HepG2 (cell line): Measurements from ENCODE around the gene CSNK1G1. TPM values are rescaled to one million over a fixed set of nuclear protein-coding genes. Genes with fewer than 3 reads are reported as not detected.
A peak's percentile ranks its signal among the peaks of the same experiment; 100 is the strongest.

ENCODE experiments used
- EP300 ChIP-seq, 3 experiments: sonication (generic) in 1 of 3; formaldehyde crosslinking in 1 of 3; IDR thresholded peaks; 2 replicates each; pipeline versions ENCODE4 v1.5.1 to v1.6.1; 2011 to 2020; ENCODE audit warnings: low read depth in 2 of 3, low read length in 2 of 3, borderline replicate concordance in 1 of 3, improper control_type of control experiment in 1 of 3, mild to moderate bottlenecking in 1 of 3, missing genetic modification reagents in 1 of 3, moderate library complexity in 1 of 3
- GATAD2A ChIP-seq: IDR thresholded peaks from 2 replicates; pipeline ENCODE4 v1.6.1; 2016
- KLF13 ChIP-seq: sonication (generic); formaldehyde crosslinking; IDR thresholded peaks from 2 replicates; pipeline ENCODE4 v1.4.0; 2020; ENCODE audit warnings: mild to moderate bottlenecking, missing genetic modification reagents
- MYPOP ChIP-seq: sonication (generic); formaldehyde crosslinking; IDR thresholded peaks from 2 replicates; pipeline ENCODE4 v1.8.1; 2023; ENCODE audit warnings: mild to moderate bottlenecking, moderate library complexity, missing genetic modification reagents
- PRMT3 ChIP-seq: sonication (generic); formaldehyde crosslinking; IDR thresholded peaks from 2 replicates; pipeline ENCODE4 v1.8.1; 2022; ENCODE audit warnings: low read depth, mild to moderate bottlenecking, moderate library complexity, missing genetic modification reagents, borderline replicate concordance
- REXO4 ChIP-seq: sonication (generic); formaldehyde crosslinking; IDR thresholded peaks from 2 replicates; pipeline ENCODE4 v1.8.0; 2022; ENCODE audit warnings: missing genetic modification reagents, mild to moderate bottlenecking, borderline replicate concordance
- SP2 ChIP-seq: sonication (generic); formaldehyde crosslinking; IDR thresholded peaks from 2 replicates; pipeline ENCODE4 v1.5.1; 2020; ENCODE audit warnings: mild to moderate bottlenecking, missing genetic modification reagents
- SSRP1 ChIP-seq: IDR thresholded peaks from 2 replicates; pipeline ENCODE4 v1.6.1; 2016; ENCODE audit warnings: control low read depth
- TMF1 ChIP-seq: sonication (generic); formaldehyde crosslinking; IDR thresholded peaks from 2 replicates; pipeline ENCODE4 v1.8.1; 2022; ENCODE audit warnings: low read depth, missing genetic modification reagents
- TRAFD1 ChIP-seq: sonication (generic); formaldehyde crosslinking; IDR thresholded peaks from 2 replicates; pipeline ENCODE4 v1.5.1; 2020; ENCODE audit warnings: missing genetic modification reagents, mild to moderate bottlenecking, borderline replicate concordance
- YY1 ChIP-seq: IDR thresholded peaks from 2 replicates; pipeline ENCODE4 v1.6.1; 2011; ENCODE audit warnings: low read length, low read depth, moderate library complexity, mild to moderate bottlenecking; ENCODE audit not compliant: insufficient read depth, insufficient replicate concordance
- ZBTB3 ChIP-seq: sonication (generic); formaldehyde crosslinking; IDR thresholded peaks from 2 replicates; pipeline ENCODE4 v1.4.0; 2020; ENCODE audit warnings: low read depth, mild to moderate bottlenecking, moderate library complexity, missing genetic modification reagents, borderline replicate concordance
- ZNF251 ChIP-seq: sonication (generic); formaldehyde crosslinking; IDR thresholded peaks from 2 replicates; pipeline ENCODE4 v1.9.0; 2021; ENCODE audit warnings: mild to moderate bottlenecking, missing genetic modification reagents
- polyA plus RNA-seq, 8 experiments: library from polyadenylated mRNA; depleted of rRNA in 3 of 8; stranded (reverse) in 7 of 8; unstranded in 1 of 8; fragments of >200 nt; fragmentation: Illumina TruSeq in 4 of 8; extraction: Trizol in 4 of 8; gene quantifications; 2 replicates each; pipeline versions ENCODE4 v1.2.1 to v1.2.3, GENCODE V29; 2011 to 2016; ENCODE audit warnings: low read depth in 4 of 8, missing spikeins in 1 of 8, mixed read lengths in 1 of 8; ENCODE audit not compliant: insufficient read depth in 1 of 8
- total RNA-seq, 5 experiments: library from RNA; depleted of rRNA; stranded (reverse); fragments of >200 nt; fragmentation: Illumina TruSeq; extraction: Trizol; gene quantifications; 2 replicates each; pipeline ENCODE4 v1.2.3, GENCODE V29; 2016; ENCODE audit warnings: low read depth in 1 of 5
- TF ChIP-seq, protein P1 (sequence below), 2 experiments: fragments of 450-650 bp in 1 of 2; sonication (generic) in 1 of 2; formaldehyde crosslinking in 1 of 2; IDR thresholded peaks; 2 replicates each; pipeline versions ENCODE4 v1.6.1 to v1.8.0; 2016 to 2022; ENCODE audit warnings: antibody characterized with exemption in 1 of 2, mild to moderate bottlenecking in 1 of 2, missing genetic modification reagents in 1 of 2

CSNK1G1 gene
- total and polyA plus RNA-seq, 2 of the 13 experiments (the other 11 are each of a cell fraction or from before 2014, with no cell fraction given), result 8.5 to 12.6 TPM

GRCh38 chr15:64355944-64356709 is at the start of gene CSNK1G1 (continued):
- TF ChIP-seq, protein P1, sequence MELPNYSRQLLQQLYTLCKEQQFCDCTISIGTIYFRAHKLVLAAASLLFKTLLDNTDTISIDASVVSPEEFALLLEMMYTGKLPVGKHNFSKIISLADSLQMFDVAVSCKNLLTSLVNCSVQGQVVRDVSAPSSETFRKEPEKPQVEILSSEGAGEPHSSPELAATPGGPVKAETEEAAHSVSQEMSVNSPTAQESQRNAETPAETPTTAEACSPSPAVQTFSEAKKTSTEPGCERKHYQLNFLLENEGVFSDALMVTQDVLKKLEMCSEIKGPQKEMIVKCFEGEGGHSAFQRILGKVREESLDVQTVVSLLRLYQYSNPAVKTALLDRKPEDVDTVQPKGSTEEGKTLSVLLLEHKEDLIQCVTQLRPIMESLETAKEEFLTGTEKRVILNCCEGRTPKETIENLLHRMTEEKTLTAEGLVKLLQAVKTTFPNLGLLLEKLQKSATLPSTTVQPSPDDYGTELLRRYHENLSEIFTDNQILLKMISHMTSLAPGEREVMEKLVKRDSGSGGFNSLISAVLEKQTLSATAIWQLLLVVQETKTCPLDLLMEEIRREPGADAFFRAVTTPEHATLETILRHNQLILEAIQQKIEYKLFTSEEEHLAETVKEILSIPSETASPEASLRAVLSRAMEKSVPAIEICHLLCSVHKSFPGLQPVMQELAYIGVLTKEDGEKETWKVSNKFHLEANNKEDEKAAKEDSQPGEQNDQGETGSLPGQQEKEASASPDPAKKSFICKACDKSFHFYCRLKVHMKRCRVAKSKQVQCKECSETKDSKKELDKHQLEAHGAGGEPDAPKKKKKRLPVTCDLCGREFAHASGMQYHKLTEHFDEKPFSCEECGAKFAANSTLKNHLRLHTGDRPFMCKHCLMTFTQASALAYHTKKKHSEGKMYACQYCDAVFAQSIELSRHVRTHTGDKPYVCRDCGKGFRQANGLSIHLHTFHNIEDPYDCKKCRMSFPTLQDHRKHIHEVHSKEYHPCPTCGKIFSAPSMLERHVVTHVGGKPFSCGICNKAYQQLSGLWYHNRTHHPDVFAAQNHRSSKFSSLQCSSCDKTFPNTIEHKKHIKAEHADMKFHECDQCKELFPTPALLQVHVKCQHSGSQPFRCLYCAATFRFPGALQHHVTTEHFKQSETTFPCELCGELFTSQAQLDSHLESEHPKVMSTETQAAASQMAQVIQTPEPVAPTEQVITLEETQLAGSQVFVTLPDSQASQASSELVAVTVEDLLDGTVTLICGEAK (IDR thresholded peaks at IDR 0.05), result peak; percentile 75
- TF ChIP-seq, protein P1 (CRISPR knock-in tag; IDR thresholded peaks at IDR 0.05), result no peak; the same call in 1 of the 2 replicates
- TF ChIP-seq TRAFD1, result no peak
- TF ChIP-seq EP300 (IDR thresholded peaks at IDR 0.05; ENCODE audit: low read depth in 2 of 2, low read length in 2 of 2), result no peak
- TF ChIP-seq EP300 (CRISPR knock-in tag; IDR thresholded peaks at IDR 0.05; ENCODE audit: borderline replicate concordance), result no peak
- no peak for TF ChIP-seq REXO4 (CRISPR knock-in tag)
- TF ChIP-seq YY1, result peak; percentile 56
- no peak for TF ChIP-seq PRMT3 (CRISPR knock-in tag)
- TF ChIP-seq SSRP1 (CRISPR knock-in tag), result no peak
- TF ChIP-seq MYPOP (CRISPR knock-in tag), result no peak
- no peak for TF ChIP-seq ZBTB3 (CRISPR knock-in tag)
- no peak; the same call in 1 of the 2 replicates for TF ChIP-seq GATAD2A (CRISPR knock-in tag)
- no peak for TF ChIP-seq ZNF251
- TF ChIP-seq TMF1, result 0 out of 2 replicates have a peak, but pooled peaks have one; percentile 38
- TF ChIP-seq KLF13 (CRISPR knock-in tag), result no peak
- TF ChIP-seq SP2 (CRISPR knock-in tag), result peak; percentile 87
